Liver (tissue), 9 donors: Measurements from ENCODE around the gene IRGC. TPM values are rescaled to one million over a fixed set of nuclear protein-coding genes. Genes with fewer than 3 reads are reported as not detected.

Experiments
- DNase-seq: peaks from one replicate; pipeline ENCODE4 v3.0.0-alpha.2; 2017; ENCODE audit warnings: low spot score
- H3K27ac ChIP-seq, 2 donors: one replicate each; pipeline ENCODE4 v1.7.0; 2013; ENCODE audit warnings: inconsistent platforms in 2 of 2, low read length in 2 of 2, control low read depth in 1 of 2, low read depth in 1 of 2, mild to moderate bottlenecking in 1 of 2
- H3K27me3 ChIP-seq, 4 donors: one replicate each; pipeline versions ENCODE4 v1.6.1 to v1.7.0; 2013; ENCODE audit warnings: low read length in 3 of 4, inconsistent platforms in 1 of 4, mild to moderate bottlenecking in 1 of 4, moderate library complexity in 1 of 4; ENCODE audit not compliant: control insufficient read depth in 4 of 4, insufficient read depth in 4 of 4
- H3K36me3 ChIP-seq, 4 donors: one replicate each; pipeline versions ENCODE4 v1.6.1 to v1.7.0; 2013; ENCODE audit warnings: low read length in 3 of 4, mild to moderate bottlenecking in 3 of 4, low read depth in 1 of 4, moderate library complexity in 1 of 4; ENCODE audit not compliant: control insufficient read depth in 4 of 4, insufficient read depth in 3 of 4
- H3K4me1 ChIP-seq, 4 donors: one replicate each; pipeline versions ENCODE4 v1.6.1 to v1.7.0; 2013; ENCODE audit warnings: low read length in 3 of 4, mild to moderate bottlenecking in 3 of 4, moderate library complexity in 1 of 4; ENCODE audit not compliant: control insufficient read depth in 4 of 4, insufficient read depth in 4 of 4
- H3K4me3 ChIP-seq, 3 donors: one replicate each; pipeline versions ENCODE4 v1.6.1 to v1.7.0; 2013; ENCODE audit warnings: low read length in 3 of 3, control low read depth in 1 of 3, low read depth in 1 of 3, mild to moderate bottlenecking in 1 of 3
- H3K9ac ChIP-seq, 2 donors: one replicate each; pipeline ENCODE4 v1.7.0; 2013; ENCODE audit warnings: low read length in 2 of 2, mild to moderate bottlenecking in 2 of 2, moderate library complexity in 2 of 2, control low read depth in 1 of 2, low read depth in 1 of 2
- H3K9me3 ChIP-seq, 4 donors: one replicate each; pipeline versions ENCODE4 v1.6.1 to v1.7.0; 2013; ENCODE audit warnings: low read length in 3 of 4; ENCODE audit not compliant: control insufficient read depth in 4 of 4
- CTCF ChIP-seq: fragments of 150-350 bp; IDR thresholded peaks from 2 replicates; pipeline ENCODE4 v1.5.1; 2017; ENCODE audit warnings: improper control_type of control experiment, low read depth, low read length; ENCODE audit not compliant: missing input control
- EGR1 ChIP-seq, 2 donors: IDR thresholded peaks; 2 replicates each; pipeline ENCODE4 v1.6.1; 2016 to 2018; ENCODE audit warnings: antibody characterized with exemption in 2 of 2, low read depth in 2 of 2
- FOXA1 ChIP-seq: IDR thresholded peaks from 2 replicates; pipeline ENCODE4 v1.6.1; 2016; ENCODE audit warnings: antibody characterized with exemption
- FOXA2 ChIP-seq: IDR thresholded peaks from 2 replicates; pipeline ENCODE4 v1.6.1; 2016; ENCODE audit warnings: antibody characterized with exemption
- GABPA ChIP-seq, 2 donors: IDR thresholded peaks in 1 of 2; conservative IDR thresholded peaks in 1 of 2; 2 replicates each; pipeline ENCODE4 v1.6.1; 2016; ENCODE audit warnings: antibody characterized with exemption in 2 of 2, mild to moderate bottlenecking in 1 of 2, moderate library complexity in 1 of 2
- HNF4G ChIP-seq: IDR thresholded peaks from 2 replicates; pipeline ENCODE4 v1.6.1; 2016; ENCODE audit warnings: antibody characterized with exemption
- JUND ChIP-seq, 2 donors: IDR thresholded peaks; 2 replicates each; pipeline ENCODE4 v1.6.1; 2016; ENCODE audit warnings: antibody characterized with exemption in 2 of 2
- NR2F2 ChIP-seq: IDR thresholded peaks from 2 replicates; pipeline ENCODE4 v1.6.1; 2016; ENCODE audit warnings: antibody characterized with exemption
- RAD21 ChIP-seq, 2 donors: IDR thresholded peaks; 2 replicates each; pipeline ENCODE4 v1.6.1; 2016; ENCODE audit warnings: antibody characterized with exemption in 2 of 2, mild to moderate bottlenecking in 2 of 2
- RXRA ChIP-seq, 2 donors: IDR thresholded peaks; 2 replicates each; pipeline ENCODE4 v1.6.1; 2017 to 2018; ENCODE audit warnings: antibody characterized with exemption in 2 of 2, mild to moderate bottlenecking in 1 of 2
- SP1 ChIP-seq: IDR thresholded peaks from 2 replicates; pipeline ENCODE4 v1.6.1; 2018; ENCODE audit warnings: antibody characterized with exemption, mild to moderate bottlenecking
- TAF1 ChIP-seq: conservative IDR thresholded peaks from 2 replicates; pipeline ENCODE4 v1.6.1; 2016; ENCODE audit warnings: antibody characterized with exemption, mild to moderate bottlenecking
- YY1 ChIP-seq: IDR thresholded peaks from 2 replicates; pipeline ENCODE4 v1.6.1; 2016; ENCODE audit warnings: antibody characterized with exemption, mild to moderate bottlenecking
- ZBTB33 ChIP-seq: IDR thresholded peaks from 2 replicates; pipeline ENCODE4 v1.6.1; 2016; ENCODE audit warnings: antibody characterized with exemption
- WGBS: extraction: QIAGEN DNeasy Blood & Tissue Kit; methylation state at CpG from one replicate; pipeline ENCODE4 v1.1.7; 2013; 5-methylcytosine and 5-hydroxymethylcytosine counted together
- polyA plus RNA-seq, 2 donors: library from polyadenylated mRNA; stranded (reverse) in 1 of 2; unstranded in 1 of 2; fragments of 200-250 nt in 1 of 2; fragments of >200 nt in 1 of 2; fragmentation: Nextera tagmentation in 1 of 2; extraction: Ambion mirVana in 1 of 2; gene quantifications; one replicate each; pipeline versions ENCODE4 v1.2.1 to v1.2.3, GENCODE V29; 2013 to 2015
- total RNA-seq, 2 donors: library from RNA; depleted of rRNA; stranded (reverse); fragments of >200 nt; gene quantifications; one replicate each; pipeline ENCODE4 v1.2.3, GENCODE V29; 2014
- TF ChIP-seq, protein P1 (sequence below): IDR thresholded peaks from 2 replicates; pipeline ENCODE4 v1.6.1; 2016; ENCODE audit warnings: antibody characterized with exemption
- TF ChIP-seq, protein P2 (sequence below): IDR thresholded peaks from 2 replicates; pipeline ENCODE4 v1.6.1; 2016; ENCODE audit warnings: antibody characterized with exemption
- donor health status: healthy.
- donor health status: healthy.
- donor health status: healthy.
- donor health status: healthy.
- donor health status: healthy.

IRGC gene
- total and polyA plus RNA-seq, 4 donors, result not detected

DNA sequence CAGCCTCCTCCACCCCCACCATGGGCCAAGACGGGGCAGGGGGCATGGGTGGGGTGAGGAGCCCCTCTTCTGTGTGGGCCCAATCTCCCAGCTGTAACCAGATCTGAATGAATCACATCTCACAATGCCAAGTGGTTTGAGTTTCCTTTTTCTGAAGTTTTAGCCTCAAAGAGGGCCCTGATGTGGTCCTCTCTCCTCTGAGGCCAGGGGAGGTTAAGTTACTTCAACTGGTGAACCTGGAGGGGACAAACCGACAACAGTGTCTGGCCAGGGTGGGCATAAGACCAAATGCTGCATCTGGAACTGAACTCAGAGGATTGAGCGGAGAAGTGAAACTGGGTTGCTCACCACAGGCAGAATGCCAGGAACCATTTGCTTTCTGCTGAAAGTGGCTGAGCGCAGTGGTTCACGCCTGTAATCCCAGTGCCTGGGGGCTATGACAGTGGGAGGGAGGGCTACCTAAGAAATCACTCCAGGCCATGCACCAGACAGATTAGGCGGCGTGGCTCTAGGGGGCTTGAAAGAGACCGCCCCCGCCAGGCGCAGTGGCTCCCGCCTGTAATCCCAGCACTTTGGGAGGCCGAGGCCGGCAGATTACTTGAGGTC lies 15.4 kb upstream of the IRGC start:
- Histone ChIP-seq H3K9ac (peak overlapping the region in 1 of 2 donors; percentile 47), H3K9me3 (no peaks in the 10 kb centered on the region), H3K4me3 (no peak overlapping the region), H3K4me1 (no peaks in the 10 kb centered on the region), H3K27ac (peak overlapping the region; percentile 37 to 87), H3K27me3 (peaks cover 0 to 3% (median 1%) of the 10 kb centered on the region in 4 donors), H3K36me3 (no peaks in the 10 kb centered on the region)
- no peak for DNase-seq
- WGBS, result 70% methylated on average over 13 of the region's 13 CpGs
- TF ChIP-seq YY1, result peak; percentile 7
- TF ChIP-seq TAF1, result no peak

DNA sequence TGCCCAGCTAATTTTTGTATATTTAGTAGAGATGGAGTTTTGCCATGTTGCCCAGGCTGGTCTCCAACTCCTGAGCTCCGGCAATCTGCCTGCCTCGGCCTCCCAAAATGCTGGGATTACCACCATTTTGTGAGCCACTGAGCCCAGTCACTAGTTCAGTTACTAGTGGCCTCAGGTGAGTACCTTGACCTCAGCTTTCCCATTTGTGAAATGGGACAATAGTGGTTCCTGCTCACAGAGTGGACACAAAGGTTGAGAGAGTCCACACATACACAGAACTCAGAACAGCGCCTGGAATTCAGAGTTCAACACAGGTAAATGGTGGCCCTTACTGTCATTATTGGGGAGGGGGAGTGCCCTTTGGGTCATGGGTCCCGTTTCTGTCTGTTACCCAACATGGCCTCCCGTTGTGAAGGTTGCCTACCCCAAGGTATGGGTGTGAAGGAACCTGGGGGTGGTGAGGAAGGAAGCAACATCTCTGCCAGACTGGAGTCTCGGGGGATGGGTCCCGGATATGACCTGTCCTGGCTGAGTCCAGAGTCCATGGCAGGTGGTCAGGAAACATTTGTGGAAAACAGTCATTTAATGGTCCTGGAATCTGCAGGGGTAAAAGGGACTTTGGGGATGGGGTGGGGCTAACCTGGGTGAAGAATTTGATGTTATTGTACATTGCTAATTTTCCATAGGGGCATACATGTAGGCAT lies 11.7 kb upstream of the IRGC start:
- TF ChIP-seq HNF4G (no peak), NR2F2 (no peak), RXRA (IDR thresholded peaks at IDR 0.05) (no peak), JUND (IDR thresholded peaks at IDR 0.05) (no peak), ZBTB33 (no peak), EGR1 (IDR thresholded peaks at IDR 0.05; ENCODE audit: low read depth in 2 of 2) (no peak), SP1 (no peak), TAF1 (no peak), FOXA1 (no peak)
- TF ChIP-seq, protein P1, sequence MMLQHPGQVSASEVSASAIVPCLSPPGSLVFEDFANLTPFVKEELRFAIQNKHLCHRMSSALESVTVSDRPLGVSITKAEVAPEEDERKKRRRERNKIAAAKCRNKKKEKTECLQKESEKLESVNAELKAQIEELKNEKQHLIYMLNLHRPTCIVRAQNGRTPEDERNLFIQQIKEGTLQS, result no peak
- TF ChIP-seq, protein P2, sequence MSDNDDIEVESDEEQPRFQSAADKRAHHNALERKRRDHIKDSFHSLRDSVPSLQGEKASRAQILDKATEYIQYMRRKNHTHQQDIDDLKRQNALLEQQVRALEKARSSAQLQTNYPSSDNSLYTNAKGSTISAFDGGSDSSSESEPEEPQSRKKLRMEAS, result no peak

GRCh38 chr19:43705729-43706128 lies 10.1 kb upstream of the IRGC start:
- Histone ChIP-seq H3K36me3 (no peaks in the 10 kb centered on the region), H3K9me3 (peaks cover 0 to 6% (median 1%) of the 10 kb centered on the region in 4 donors), H3K4me1 (no peaks in the 10 kb centered on the region), H3K4me3 (no peak overlapping the region), H3K27me3 (no peaks in the 10 kb centered on the region), H3K27ac (no peak overlapping the region), H3K9ac (no peak overlapping the region)
- 86% methylated on average over 6 of the region's 6 CpGs for WGBS
- DNase-seq, result no peak
- TF ChIP-seq, protein P1, result no peak
- TF ChIP-seq RAD21 (IDR thresholded peaks at IDR 0.05) (no peak), FOXA1 (no peak), NR2F2 (no peak), CTCF (no peak), JUND (IDR thresholded peaks at IDR 0.05) (no peak), HNF4G (no peak), ZBTB33 (no peak), RXRA (IDR thresholded peaks at IDR 0.05) (no peak), GABPA (IDR thresholded peaks at IDR 0.05 in 1 of 2, conservative IDR thresholded peaks at IDR 0.05 in 1 of 2) (no peak), TAF1 (no peak), FOXA2 (no peak), YY1 (no peak)
- TF ChIP-seq, protein P2, result no peak

More for the DNA sequence above, 11.7 kb upstream of the IRGC start:
- peaks cover 0 to 5% (median under 1%) of the 10 kb centered on the region in 4 donors for H3K9me3 ChIP-seq
- peaks cover 0 to 3% (median 0%) of the 10 kb centered on the region in 4 donors for H3K27me3 ChIP-seq
- H3K9ac ChIP-seq, result no peak overlapping the region
- 59% methylated on average over 7 of the region's 7 CpGs for WGBS
- no peak for DNase-seq
- no peaks in the 10 kb centered on the region for H3K36me3 ChIP-seq
- no peak overlapping the region for H3K4me3 ChIP-seq
- H3K4me1 ChIP-seq, result no peaks in the 10 kb centered on the region
- no peak overlapping the region for H3K27ac ChIP-seq
